ENCODE measurements around the gene BACE2. TPM values are rescaled to one million over a fixed set of nuclear protein-coding genes. Genes with fewer than 3 reads are reported as not detected.

The BACE2 gene
- polyA plus RNA-seq, 6 donors from 2014 or later = 36.0 to 146 (median 110) TPM

DNA sequence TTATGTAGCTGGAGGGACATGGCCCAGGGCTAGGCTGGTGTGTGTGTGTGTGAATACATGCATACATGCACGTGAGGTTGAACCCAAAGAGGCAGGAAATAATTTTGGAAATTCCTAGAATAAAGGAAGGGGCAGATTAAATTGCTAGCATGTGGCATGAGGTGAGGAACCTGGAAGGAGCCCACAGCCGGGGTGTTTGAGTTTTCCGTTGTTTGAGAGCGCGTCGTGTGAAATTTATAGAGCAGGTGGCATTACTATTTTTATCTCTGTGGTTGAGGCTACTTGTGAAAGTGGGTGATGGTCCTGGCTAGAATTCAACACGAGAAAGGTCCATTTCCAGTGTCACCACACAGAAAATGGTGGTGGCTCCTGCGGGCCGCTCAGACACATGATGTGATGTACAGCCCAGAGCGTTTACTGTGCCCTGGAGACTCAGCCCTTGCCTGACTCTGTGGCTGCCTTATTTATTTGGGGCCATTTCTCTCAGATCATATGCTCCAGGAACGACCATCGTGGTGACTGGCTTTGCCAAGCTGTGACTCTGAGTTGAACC lies 48.0 kb downstream of the BACE2 start:
- Mint-ChIP-seq H3K27ac (peak overlapping the region in 4 of 6 donors; percentile 12 to 91 (median 22)), H3K4me3 (peak overlapping the region in 4 of 8 donors; percentile 2 to 25 (median 19)), H3K36me3 (peaks cover 12 to 19% of the 10 kb centered on the region in 2 donors), H3K27me3 (peaks cover 6 to 42% (median 31%) of the 10 kb centered on the region in 3 donors), H3K9me3 (peaks cover 0 to 2% (median 0%) of the 10 kb centered on the region in 7 donors), H3K4me1 (peaks cover 12 to 31% (median 15%) of the 10 kb centered on the region in 3 donors)
- no peak for ATAC-seq (ENCODE audit: low read depth in 2 of 2)
- no peak for DNase-seq

- Mint-ChIP-seq H3K27me3 (peaks cover 6 to 42% (median 31%) of the 10 kb centered on the region in 3 donors), H3K36me3 (peaks cover 12 to 19% of the 10 kb centered on the region in 2 donors), H3K27ac (peak overlapping the region in 1 of 6 donors; percentile 12), H3K4me1 (peaks cover 12 to 34% (median 15%) of the 10 kb centered on the region in 3 donors), H3K9me3 (peaks cover 0 to 2% (median 0%) of the 10 kb centered on the region in 7 donors), H3K4me3 (no peak overlapping the region)
- no peak for DNase-seq
- no peak for ATAC-seq (ENCODE audit: low read depth in 2 of 2)
Observed at GRCh38 chr21:41216486-41216885, 48.5 kb downstream of the BACE2 start.

GRCh38 chr21:41217671-41218385 lies 49.9 kb downstream of the BACE2 start:
- H3K27ac Mint-ChIP-seq = peak overlapping the region in 1 of 6 donors; percentile 81
- peaks cover 6 to 44% (median 29%) of the 10 kb centered on the region in 3 donors for H3K27me3 Mint-ChIP-seq
- no peaks in the 10 kb centered on the region for H3K9me3 Mint-ChIP-seq
- ATAC-seq (ENCODE audit: low read depth in 2 of 2) (no peak), DNase-seq (no peak)
- peaks cover 10 to 17% of the 10 kb centered on the region in 2 donors for H3K36me3 Mint-ChIP-seq
- H3K4me3 Mint-ChIP-seq = no peak overlapping the region
- H3K4me1 Mint-ChIP-seq = peaks cover 18 to 34% (median 19%) of the 10 kb centered on the region in 3 donors

- Mint-ChIP-seq H3K36me3 (peaks cover 4 to 7% of the 10 kb centered on the region in 2 donors), H3K9me3 (no peaks in the 10 kb centered on the region), H3K27ac (no peak overlapping the region), H3K27me3 (peaks cover 0 to 47% (median 15%) of the 10 kb centered on the region in 3 donors), H3K4me3 (no peak overlapping the region), H3K4me1 (peaks cover 19 to 29% (median 19%) of the 10 kb centered on the region in 3 donors)
- DNase-seq = no peak
- ATAC-seq (ENCODE audit: low read depth in 2 of 2) = no peak
Observed at GRCh38 chr21:41219498-41220207, 51.7 kb downstream of the BACE2 start.

GRCh38 chr21:41220208-41220733 lies 52.3 kb downstream of the BACE2 start:
- Mint-ChIP-seq H3K36me3 (peaks cover 0 to 7% of the 10 kb centered on the region in 2 donors), H3K27me3 (peaks cover 0 to 40% (median 9%) of the 10 kb centered on the region in 3 donors), H3K27ac (no peak overlapping the region), H3K9me3 (no peaks in the 10 kb centered on the region), H3K4me3 (no peak overlapping the region), H3K4me1 (peaks cover 16 to 23% (median 19%) of the 10 kb centered on the region in 3 donors)
- DNase-seq (no peak), ATAC-seq (ENCODE audit: low read depth in 2 of 2) (no peak)

DNA sequence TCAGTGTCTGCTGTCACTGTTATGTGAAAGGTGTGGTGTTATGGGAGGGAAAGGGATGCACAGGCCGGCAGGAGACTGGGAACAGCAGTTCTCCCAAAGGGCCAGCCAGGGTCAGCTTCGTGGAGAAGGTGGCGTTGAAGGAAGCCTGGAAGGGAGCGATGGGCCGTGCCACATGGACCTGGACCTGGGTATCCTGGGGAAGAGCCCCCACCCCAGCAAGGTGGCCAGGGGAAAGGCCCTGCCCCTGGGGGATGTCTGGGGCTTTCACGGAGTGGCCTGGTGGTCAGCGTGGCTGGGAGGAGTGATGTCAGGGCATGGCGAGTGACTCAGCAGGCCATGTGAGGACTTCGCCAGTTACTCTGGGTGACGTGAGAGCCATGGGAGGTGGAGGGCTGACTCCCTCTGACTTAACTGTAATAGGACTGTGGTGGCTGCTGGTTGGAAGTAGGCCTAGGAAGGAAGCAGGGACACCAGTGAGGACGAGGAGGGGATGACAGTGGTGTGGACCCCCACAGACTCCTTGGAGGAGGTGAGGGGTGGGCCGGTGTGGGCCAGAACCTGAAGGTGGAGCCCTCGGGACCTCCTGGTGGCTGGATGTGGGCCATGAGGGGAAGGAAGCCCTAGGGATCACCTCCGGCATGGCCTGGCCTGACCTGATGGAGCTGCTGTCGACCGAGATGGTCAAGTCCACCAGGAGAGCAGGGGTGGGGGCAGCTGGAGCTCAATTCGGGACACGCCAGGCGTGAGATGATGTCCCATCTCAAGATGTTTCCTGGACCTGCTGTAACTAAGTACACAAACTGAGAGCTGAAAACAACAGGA lies 54.5 kb downstream of the BACE2 start:
- H3K27ac Mint-ChIP-seq = peak overlapping the region in 4 of 6 donors; percentile 24 to 76 (median 54)
- no peaks in the 10 kb centered on the region for H3K9me3 Mint-ChIP-seq

DNA sequence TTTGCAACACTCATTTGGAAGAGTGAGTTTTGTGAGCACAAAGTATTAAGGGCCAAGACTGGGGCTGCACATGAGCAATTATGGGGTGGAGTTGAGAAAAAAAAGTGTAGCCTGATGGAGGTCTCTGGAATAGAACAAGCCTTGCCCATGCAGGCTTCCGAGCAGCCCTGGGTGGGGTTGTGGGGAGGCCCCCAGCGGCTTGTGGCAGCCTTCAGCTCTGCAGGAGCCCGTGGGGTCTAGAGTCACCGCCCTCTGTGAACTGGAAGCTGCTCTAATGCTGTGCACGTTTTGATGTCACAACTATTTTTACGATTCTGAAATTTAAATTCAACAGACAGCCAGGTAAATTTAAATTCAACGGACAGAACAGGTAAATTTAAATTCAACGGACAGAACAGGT lies 58.9 kb downstream of the BACE2 start:
- H3K27me3 Mint-ChIP-seq = peaks cover 0 to 15% (median 0%) of the 10 kb centered on the region in 3 donors
- DNase-seq = no peak
- ATAC-seq (ENCODE audit: low read depth in 2 of 2) = no peak
- peak overlapping the region in 1 of 8 donors; percentile 56 for H3K4me3 Mint-ChIP-seq
- peaks cover 0 to 2% (median 0%) of the 10 kb centered on the region in 7 donors for H3K9me3 Mint-ChIP-seq
- no peaks in the 10 kb centered on the region for H3K36me3 Mint-ChIP-seq
- peaks cover 48 to 68% (median 49%) of the 10 kb centered on the region in 3 donors for H3K4me1 Mint-ChIP-seq
- peak overlapping the region in 3 of 6 donors; percentile 49 to 78 (median 58) for H3K27ac Mint-ChIP-seq

More for the DNA sequence above, 54.5 kb downstream of the BACE2 start:
- ATAC-seq (ENCODE audit: low read depth in 2 of 2) (no peak), DNase-seq (no peak)
- H3K4me3 Mint-ChIP-seq = no peak overlapping the region
- peaks cover 0 to 22% (median 0%) of the 10 kb centered on the region in 3 donors for H3K27me3 Mint-ChIP-seq
- peaks cover 0 to 7% of the 10 kb centered on the region in 2 donors for H3K36me3 Mint-ChIP-seq
- H3K4me1 Mint-ChIP-seq = peaks cover 10 to 28% (median 18%) of the 10 kb centered on the region in 3 donors

DNA sequence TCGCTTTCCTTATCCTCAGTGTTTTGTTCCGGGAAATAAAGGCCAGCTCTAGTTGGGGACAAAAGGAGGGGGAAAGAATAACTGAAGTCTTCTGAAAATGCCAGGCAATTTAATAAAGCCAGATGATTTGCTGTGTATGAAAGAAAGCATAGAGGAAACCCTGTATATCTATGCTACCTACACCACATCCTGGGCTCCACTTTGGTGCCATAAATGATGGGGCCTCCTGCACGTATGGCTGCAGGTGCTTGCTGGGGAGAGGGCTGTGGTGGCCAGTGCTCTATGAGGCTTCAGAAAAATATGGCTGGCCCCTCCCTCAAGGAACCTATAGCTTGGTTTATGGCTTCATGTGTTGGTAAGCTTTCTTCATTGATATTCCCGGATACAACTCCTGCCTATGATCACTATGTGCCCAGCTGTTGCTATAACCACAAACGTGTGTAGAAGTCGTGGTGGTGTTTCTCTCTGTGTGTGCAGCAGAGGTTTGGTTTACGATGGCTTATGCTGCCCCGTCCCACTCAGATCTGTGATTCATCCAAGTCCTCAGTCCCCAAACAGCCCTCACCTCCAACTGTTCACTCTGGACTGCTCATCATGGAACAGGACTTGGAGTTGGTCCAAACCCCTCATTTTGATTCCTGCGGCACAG lies 59.5 kb downstream of the BACE2 start:
- DNase-seq = no peak
- Mint-ChIP-seq H3K27ac (peak overlapping the region in 5 of 6 donors; percentile 26 to 81 (median 65)), H3K36me3 (no peaks in the 10 kb centered on the region), H3K4me3 (peak overlapping the region in 2 of 8 donors; percentile 94), H3K9me3 (peaks cover 0 to 2% (median 0%) of the 10 kb centered on the region in 7 donors), H3K4me1 (peaks cover 46 to 74% (median 51%) of the 10 kb centered on the region in 3 donors), H3K27me3 (peaks cover 0 to 9% (median 0%) of the 10 kb centered on the region in 3 donors)
- no peak for ATAC-seq (ENCODE audit: low read depth in 2 of 2)

- ATAC-seq (ENCODE audit: low read depth in 2 of 2) (no peak), DNase-seq (no peak)
- Mint-ChIP-seq H3K4me3 (peak overlapping the region in 5 of 8 donors; percentile 17 to 94 (median 87)), H3K36me3 (no peaks in the 10 kb centered on the region), H3K27me3 (peaks cover 0 to 8% (median 0%) of the 10 kb centered on the region in 3 donors), H3K4me1 (peaks cover 48 to 79% (median 53%) of the 10 kb centered on the region in 3 donors), H3K27ac (peak overlapping the region; percentile 44 to 96 (median 81)), H3K9me3 (peaks cover 0 to 2% (median 0%) of the 10 kb centered on the region in 7 donors)
Observed at GRCh38 chr21:41228006-41228370, 60.0 kb downstream of the BACE2 start.

- Mint-ChIP-seq H3K4me3 (peak overlapping the region in 5 of 8 donors; percentile 23 to 94 (median 87)), H3K4me1 (peaks cover 50 to 81% (median 53%) of the 10 kb centered on the region in 3 donors)
- ATAC-seq (ENCODE audit: low read depth in 2 of 2) = no peak
Observed at GRCh38 chr21:41228492-41228891, 60.5 kb downstream of the BACE2 start.

GRCh38 chr21:41228958-41229357 lies 61.0 kb downstream of the BACE2 start:
- Mint-ChIP-seq H3K4me3 (peak overlapping the region; percentile 72 to 95 (median 86)), H3K4me1 (peaks cover 48 to 85% (median 56%) of the 10 kb centered on the region in 3 donors), H3K27ac (peak overlapping the region; percentile 81 to 96 (median 90)), H3K27me3 (peaks cover 0 to under 1% (median 0%) of the 10 kb centered on the region in 3 donors), H3K36me3 (no peaks in the 10 kb centered on the region), H3K9me3 (peaks cover 0 to 2% (median 0%) of the 10 kb centered on the region in 7 donors)
- no peak for DNase-seq
- ATAC-seq (ENCODE audit: low read depth in 2 of 2) = no peak

More at GRCh38 chr21:41228492-41228891, 60.5 kb downstream of the BACE2 start:
- Mint-ChIP-seq H3K36me3 (no peaks in the 10 kb centered on the region), H3K27ac (peak overlapping the region; percentile 44 to 96 (median 90)), H3K9me3 (peaks cover 0 to 2% (median 0%) of the 10 kb centered on the region in 7 donors), H3K27me3 (peaks cover 0 to 5% (median 0%) of the 10 kb centered on the region in 3 donors)
- no peak for DNase-seq
